Nephron (organoid): ENCODE results near the gene MDK.

Experiments used
- H3K27ac Mint-ChIP-seq, 3 experiments: 2 replicates each; pipeline ENCODE4 v1.8.0; 2020; ENCODE audit warnings: mixed read lengths in 3 of 3, mild to moderate bottlenecking in 2 of 3, moderate library complexity in 1 of 3
- H3K27me3 Mint-ChIP-seq: 2 replicates; pipeline ENCODE4 v1.8.0; 2021; ENCODE audit warnings: low read depth, mild to moderate bottlenecking, moderate library complexity, mixed read lengths
- H3K36me3 Mint-ChIP-seq: 2 replicates; pipeline ENCODE4 v1.8.0; 2020; ENCODE audit warnings: low read depth, mixed read lengths
- H3K4me1 Mint-ChIP-seq: 2 replicates; pipeline ENCODE4 v1.8.0; 2020; ENCODE audit warnings: mixed read lengths
- H3K4me3 Mint-ChIP-seq, 3 experiments: 2 replicates each; pipeline ENCODE4 v1.8.0; 2020; ENCODE audit warnings: mild to moderate bottlenecking in 3 of 3, mixed read lengths in 3 of 3, moderate library complexity in 2 of 3
- H3K9me3 Mint-ChIP-seq: 2 replicates; pipeline ENCODE4 v1.8.0; 2020; ENCODE audit warnings: mixed read lengths
- TF ChIP-seq, protein P1 (sequence below), 3 experiments: fragments of 200-600 bp; sonication (generic); IDR thresholded peaks; one replicate each; pipeline ENCODE4 v1.5.0; 2021; ENCODE audit warnings: antibody characterized with exemption in 3 of 3; ENCODE audit not compliant: unreplicated experiment in 3 of 3

The MDK gene

DNA sequence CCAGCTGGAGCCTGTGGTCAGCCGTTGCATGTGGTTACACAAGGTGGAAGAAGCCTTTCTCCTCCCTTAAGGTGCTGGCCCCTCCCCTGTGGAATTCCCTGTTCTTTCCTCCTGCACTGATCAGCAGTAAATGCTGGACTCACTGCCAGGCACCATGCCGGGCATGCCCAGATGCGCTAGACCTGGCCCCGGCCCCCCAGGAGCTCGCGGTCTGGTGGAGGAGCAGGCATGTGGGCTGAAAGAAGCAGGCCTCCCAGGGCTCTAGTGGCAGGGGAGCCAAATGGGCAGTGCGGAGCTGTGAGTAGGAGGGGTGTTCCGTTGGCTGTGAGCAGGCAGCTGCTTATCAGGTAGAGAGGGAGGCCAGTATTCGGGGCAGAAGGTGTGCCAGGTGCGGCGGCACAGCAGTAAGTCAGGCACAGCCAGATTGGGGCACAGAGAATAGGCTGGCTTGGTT lies 24.0 kb upstream of the MDK start:
- Mint-ChIP-seq H3K27me3 (no peaks in the 10 kb centered on the region), H3K4me3 (no peak overlapping the region), H3K36me3 (no peaks in the 10 kb centered on the region), H3K27ac (peak overlapping the region; percentile 28 to 82 (median 63)), H3K9me3 (no peaks in the 10 kb centered on the region), H3K4me1 (peaks cover 41% of the 10 kb centered on the region)
- TF ChIP-seq, protein P1, sequence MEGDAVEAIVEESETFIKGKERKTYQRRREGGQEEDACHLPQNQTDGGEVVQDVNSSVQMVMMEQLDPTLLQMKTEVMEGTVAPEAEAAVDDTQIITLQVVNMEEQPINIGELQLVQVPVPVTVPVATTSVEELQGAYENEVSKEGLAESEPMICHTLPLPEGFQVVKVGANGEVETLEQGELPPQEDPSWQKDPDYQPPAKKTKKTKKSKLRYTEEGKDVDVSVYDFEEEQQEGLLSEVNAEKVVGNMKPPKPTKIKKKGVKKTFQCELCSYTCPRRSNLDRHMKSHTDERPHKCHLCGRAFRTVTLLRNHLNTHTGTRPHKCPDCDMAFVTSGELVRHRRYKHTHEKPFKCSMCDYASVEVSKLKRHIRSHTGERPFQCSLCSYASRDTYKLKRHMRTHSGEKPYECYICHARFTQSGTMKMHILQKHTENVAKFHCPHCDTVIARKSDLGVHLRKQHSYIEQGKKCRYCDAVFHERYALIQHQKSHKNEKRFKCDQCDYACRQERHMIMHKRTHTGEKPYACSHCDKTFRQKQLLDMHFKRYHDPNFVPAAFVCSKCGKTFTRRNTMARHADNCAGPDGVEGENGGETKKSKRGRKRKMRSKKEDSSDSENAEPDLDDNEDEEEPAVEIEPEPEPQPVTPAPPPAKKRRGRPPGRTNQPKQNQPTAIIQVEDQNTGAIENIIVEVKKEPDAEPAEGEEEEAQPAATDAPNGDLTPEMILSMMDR (IDR thresholded peaks at IDR 0.05; ENCODE audit: unreplicated experiment in 3 of 3), result no peak

DNA sequence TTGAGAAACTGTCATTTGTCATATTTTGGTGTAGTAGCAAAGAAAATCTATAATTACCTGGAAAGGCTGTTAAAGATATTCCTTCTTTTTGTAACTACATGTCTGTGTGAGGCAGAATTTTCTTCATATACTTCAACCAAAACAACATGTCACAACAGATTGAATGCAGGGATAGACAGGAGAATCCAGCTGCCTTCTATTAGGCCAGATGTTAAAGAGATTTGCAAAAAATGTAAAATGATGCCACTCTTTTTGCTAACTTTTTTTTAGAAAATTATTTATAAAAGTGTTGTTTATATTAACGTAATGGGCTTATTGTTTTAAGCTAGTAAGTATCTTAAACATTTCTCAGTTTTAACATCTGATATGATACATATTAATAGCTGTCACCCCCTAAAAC lies 21.5 kb upstream of the MDK start:
- TF ChIP-seq, protein P1 (IDR thresholded peaks at IDR 0.05; ENCODE audit: unreplicated experiment in 3 of 3), result no peak
- H3K27ac Mint-ChIP-seq, result no peak overlapping the region
- no peaks in the 10 kb centered on the region for H3K36me3 Mint-ChIP-seq
- no peaks in the 10 kb centered on the region for H3K27me3 Mint-ChIP-seq
- H3K4me1 Mint-ChIP-seq, result peaks cover 40% of the 10 kb centered on the region
- H3K4me3 Mint-ChIP-seq, result no peak overlapping the region
- H3K9me3 Mint-ChIP-seq, result no peaks in the 10 kb centered on the region

DNA sequence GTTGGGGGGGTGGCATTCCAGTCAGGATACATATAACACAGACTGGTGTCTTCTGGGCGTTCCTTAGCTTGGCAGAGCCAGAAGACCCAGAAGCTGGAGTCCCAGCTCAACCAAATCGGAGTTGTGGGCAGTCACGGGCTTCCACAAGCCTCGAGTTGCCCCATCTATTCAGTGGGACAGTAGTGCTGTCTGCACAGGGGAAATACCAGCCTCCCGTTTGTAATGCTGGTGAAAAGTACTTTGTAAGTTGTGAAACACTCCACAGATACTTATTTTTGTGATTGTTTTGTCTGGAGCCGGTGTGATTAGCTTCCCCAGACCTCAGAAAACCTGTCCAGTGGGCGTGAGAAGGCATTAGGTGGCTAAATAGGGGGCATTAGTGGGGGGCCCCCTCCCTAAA lies 20.6 kb upstream of the MDK start:
- no peaks in the 10 kb centered on the region for H3K27me3 Mint-ChIP-seq
- no peaks in the 10 kb centered on the region for H3K36me3 Mint-ChIP-seq
- H3K27ac Mint-ChIP-seq, result peak overlapping the region; percentile 72 to 83 (median 74)
- TF ChIP-seq, protein P1 (IDR thresholded peaks at IDR 0.05; ENCODE audit: unreplicated experiment in 3 of 3), result no peak
- H3K4me3 Mint-ChIP-seq, result peak overlapping the region; percentile 46 to 82 (median 56)
- peaks cover 49% of the 10 kb centered on the region for H3K4me1 Mint-ChIP-seq
- no peaks in the 10 kb centered on the region for H3K9me3 Mint-ChIP-seq

DNA sequence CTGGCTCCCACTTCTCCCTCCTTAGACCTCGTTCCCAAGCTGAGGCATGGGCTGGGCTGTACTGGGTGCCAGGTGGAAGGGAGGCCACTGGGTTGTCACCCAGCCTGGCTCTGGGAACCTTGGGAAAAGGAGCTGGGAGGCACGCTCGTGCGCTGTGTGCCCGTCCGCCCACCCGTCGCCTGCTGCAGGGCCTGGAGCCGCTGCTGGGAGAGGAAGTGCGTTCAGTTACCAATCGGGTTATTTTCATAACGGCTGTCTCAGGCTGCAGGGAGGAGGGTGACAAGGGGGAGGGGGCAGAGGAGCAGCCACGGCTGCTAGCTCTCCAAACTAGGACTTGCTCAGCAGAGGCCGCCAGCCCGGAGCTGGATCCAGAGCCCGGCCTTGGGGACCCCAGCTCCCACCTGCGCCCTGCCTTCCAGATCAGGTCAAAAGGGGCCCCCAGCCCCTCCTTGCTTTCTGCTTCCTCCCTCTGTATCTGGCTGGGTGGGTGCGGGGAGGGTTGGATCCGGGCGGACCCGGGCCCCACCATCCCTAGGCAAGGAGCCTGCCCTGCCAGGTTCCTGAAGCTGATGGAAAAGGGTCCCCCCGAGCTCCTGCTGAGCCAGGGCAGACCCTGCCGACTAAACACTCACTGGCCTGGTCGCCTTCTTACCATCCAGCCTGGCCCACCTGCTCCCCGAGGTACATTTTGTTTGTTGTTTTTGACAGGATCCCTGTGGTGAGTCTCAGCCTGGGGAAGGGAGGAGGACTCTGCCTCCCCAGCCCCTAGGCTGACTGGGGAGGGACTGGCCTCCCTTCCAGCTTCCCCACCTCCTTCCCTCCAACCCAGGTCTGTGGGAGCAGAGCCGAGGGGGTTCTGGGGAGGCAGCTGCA lies 19.9 kb upstream of the MDK start:
- Mint-ChIP-seq H3K27me3 (no peaks in the 10 kb centered on the region), H3K36me3 (no peaks in the 10 kb centered on the region), H3K9me3 (no peaks in the 10 kb centered on the region), H3K4me1 (peaks cover 45% of the 10 kb centered on the region), H3K27ac (peak overlapping the region; percentile 72 to 83 (median 74)), H3K4me3 (peak overlapping the region; percentile 46 to 82 (median 56))
- TF ChIP-seq, protein P1 (IDR thresholded peaks at IDR 0.05; ENCODE audit: unreplicated experiment in 3 of 3), result no peak

DNA sequence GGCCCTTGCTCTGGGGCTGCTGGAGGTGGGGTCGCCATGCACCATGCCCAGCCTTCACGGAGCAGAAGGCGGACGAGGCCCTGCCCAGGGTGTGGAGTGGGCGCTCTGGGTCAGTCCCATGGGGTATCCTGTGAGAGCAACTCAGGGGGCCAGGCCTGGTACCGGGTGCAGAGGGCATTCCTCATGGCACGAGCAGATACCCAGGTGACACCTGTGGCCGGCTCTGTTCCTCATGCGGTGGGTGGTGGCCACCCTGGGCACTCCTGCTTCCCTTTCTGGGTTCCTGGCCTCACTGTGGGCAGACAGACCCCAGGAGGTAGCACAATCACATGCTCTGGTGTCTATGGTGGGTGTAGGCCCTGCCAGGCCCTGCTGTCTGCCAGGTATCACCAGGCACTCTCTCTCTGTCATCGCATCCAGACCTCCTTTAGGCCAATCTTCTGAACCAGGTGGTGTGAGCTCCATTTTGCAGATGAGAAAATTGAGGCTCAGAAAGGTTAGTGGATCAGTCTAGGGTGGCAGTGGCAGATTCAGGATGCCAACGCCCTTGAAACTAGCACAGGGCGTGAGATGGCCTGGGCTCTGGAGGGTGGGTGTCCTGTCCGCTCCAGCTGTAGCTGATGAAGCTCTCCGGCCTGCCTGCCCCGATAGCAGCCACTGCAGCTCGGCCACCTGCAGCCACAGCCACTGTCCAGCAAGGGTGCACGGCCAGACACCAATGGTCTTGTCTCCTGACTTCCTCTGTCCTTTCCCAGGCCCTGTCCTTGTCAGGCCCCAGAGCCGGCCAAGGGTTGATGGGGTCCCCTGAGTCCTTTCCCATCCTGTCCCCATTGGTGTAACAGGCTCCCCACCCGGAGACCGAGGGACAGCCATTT lies 19.1 kb upstream of the MDK start:
- Mint-ChIP-seq H3K9me3 (no peaks in the 10 kb centered on the region), H3K4me1 (peaks cover 45% of the 10 kb centered on the region), H3K4me3 (peak overlapping the region; percentile 29 to 74 (median 56)), H3K27ac (peak overlapping the region; percentile 40 to 84 (median 70)), H3K36me3 (no peaks in the 10 kb centered on the region), H3K27me3 (no peaks in the 10 kb centered on the region)
- TF ChIP-seq, protein P1 (IDR thresholded peaks at IDR 0.05; ENCODE audit: unreplicated experiment in 3 of 3), result no peak
